H9 (cell line): ENCODE data around the gene OLA1. TPM values are rescaled to one million over a fixed set of nuclear protein-coding genes. Genes with fewer than 3 reads are reported as not detected.

Experiments used
- DNase-seq: peaks from one replicate; pipeline ENCODE4 v3.0.0-alpha.2; 2017
- H2AFZ ChIP-seq: one replicate; pipeline ENCODE4 v1.6.1; 2013; ENCODE audit warnings: mild to moderate bottlenecking, low read length, control low read depth, moderate library complexity
- H2AK5ac ChIP-seq: 2 replicates; pipeline ENCODE4 v1.6.1; 2013; ENCODE audit warnings: low read length, control low read depth, mixed read lengths; ENCODE audit not compliant: insufficient read length
- H2BK120ac ChIP-seq: one replicate; pipeline ENCODE4 v1.6.1; 2013; ENCODE audit warnings: low read depth, mild to moderate bottlenecking, low read length, control low read depth, inconsistent platforms; ENCODE audit not compliant: poor library complexity, severe bottlenecking
- H2BK12ac ChIP-seq: 2 replicates; pipeline ENCODE4 v1.6.1; 2013; ENCODE audit warnings: low read length, control low read depth, mixed read lengths, low read depth; ENCODE audit not compliant: insufficient read length
- H2BK15ac ChIP-seq: 2 replicates; pipeline ENCODE4 v1.6.1; 2013; ENCODE audit warnings: low read depth, low read length, control low read depth
- H2BK20ac ChIP-seq: one replicate; pipeline ENCODE4 v1.6.1; 2013; ENCODE audit warnings: low read depth, mild to moderate bottlenecking, low read length, control low read depth, inconsistent platforms; ENCODE audit not compliant: poor library complexity, severe bottlenecking
- H2BK5ac ChIP-seq: 2 replicates; pipeline ENCODE4 v1.6.1; 2013; ENCODE audit warnings: low read length, control low read depth, mixed read lengths; ENCODE audit not compliant: insufficient read length
- H3K14ac ChIP-seq: 2 replicates; pipeline ENCODE4 v1.6.1; 2013; ENCODE audit warnings: low read length, control low read depth; ENCODE audit not compliant: insufficient read depth
- H3K18ac ChIP-seq: 2 replicates; pipeline ENCODE4 v1.6.1; 2013; ENCODE audit warnings: low read depth, mild to moderate bottlenecking, mixed read lengths, low read length, control low read depth; ENCODE audit not compliant: insufficient read length
- H3K23ac ChIP-seq: 2 replicates; pipeline ENCODE4 v1.6.1; 2013; ENCODE audit warnings: low read length, control low read depth, mixed read lengths, low read depth; ENCODE audit not compliant: insufficient read length
- H3K23me2 ChIP-seq: 2 replicates; pipeline ENCODE4 v1.6.1; 2013; ENCODE audit warnings: low read depth, mild to moderate bottlenecking, mixed read lengths, low read length, control low read depth; ENCODE audit not compliant: insufficient read length, poor library complexity, severe bottlenecking
- H3K27ac ChIP-seq: 2 replicates; pipeline ENCODE4 v1.5.1; 2013; ENCODE audit warnings: low read length, control low read depth, mixed read lengths, low read depth; ENCODE audit not compliant: insufficient read length
- H3K27me3 ChIP-seq: 2 replicates; pipeline ENCODE4 v1.6.1; 2013; ENCODE audit warnings: low read length, control low read depth, inconsistent platforms; ENCODE audit not compliant: insufficient read depth
- H3K4ac ChIP-seq: 2 replicates; pipeline ENCODE4 v1.6.1; 2013; ENCODE audit warnings: low read depth, mild to moderate bottlenecking, control low read depth, inconsistent platforms, low read length, moderate library complexity
- H3K4me1 ChIP-seq: 2 replicates; pipeline ENCODE4 v1.6.1; 2013; ENCODE audit warnings: low read length, control low read depth, inconsistent platforms; ENCODE audit not compliant: insufficient read depth
- H3K4me2 ChIP-seq: 2 replicates; pipeline ENCODE4 v1.6.1; 2013; ENCODE audit warnings: low read length, control low read depth, mixed read lengths; ENCODE audit not compliant: insufficient read length, insufficient read depth
- H3K56ac ChIP-seq: 2 replicates; pipeline ENCODE4 v1.6.1; 2013; ENCODE audit warnings: low read depth, mild to moderate bottlenecking, mixed read lengths, low read length, control low read depth; ENCODE audit not compliant: insufficient read length
- H3K79me1 ChIP-seq: 2 replicates; pipeline ENCODE4 v1.6.1; 2013; ENCODE audit warnings: low read depth, mild to moderate bottlenecking, moderate library complexity, low read length, control low read depth, inconsistent platforms; ENCODE audit not compliant: insufficient read depth, poor library complexity, severe bottlenecking
- H3K79me2 ChIP-seq: 2 replicates; pipeline ENCODE4 v1.6.1; 2013; ENCODE audit warnings: low read length, control low read depth, inconsistent platforms; ENCODE audit not compliant: insufficient read depth
- H3K9ac ChIP-seq: 2 replicates; pipeline ENCODE4 v1.6.1; 2013; ENCODE audit warnings: low read length, control low read depth, mixed read lengths; ENCODE audit not compliant: insufficient read length; ENCODE audit errors: extremely low read depth
- H3K9me3 ChIP-seq: one replicate; pipeline ENCODE4 v1.6.1; 2013; ENCODE audit warnings: low read depth, low read length, inconsistent platforms; ENCODE audit not compliant: control insufficient read depth
- H3T11ph ChIP-seq: one replicate; pipeline ENCODE4 v1.6.1; 2013; ENCODE audit warnings: mild to moderate bottlenecking, low read length, control low read depth, inconsistent platforms
- H4K20me1 ChIP-seq: one replicate; pipeline ENCODE4 v1.6.1; 2013; ENCODE audit not compliant: control insufficient read depth, insufficient read length, insufficient read depth
- H4K5ac ChIP-seq: 2 replicates; pipeline ENCODE4 v1.6.1; 2013; ENCODE audit warnings: low read depth, mild to moderate bottlenecking, mixed read lengths, low read length, control low read depth; ENCODE audit not compliant: insufficient read length
- H4K8ac ChIP-seq: replicated peaks from 2 replicates; pipeline ENCODE4 v1.6.1; 2013; ENCODE audit warnings: low read length, control low read depth, mixed read lengths, low read depth; ENCODE audit not compliant: insufficient read length
- H4K91ac ChIP-seq: 2 replicates; pipeline ENCODE4 v1.6.1; 2013; ENCODE audit warnings: low read depth, mild to moderate bottlenecking, moderate library complexity, mixed read lengths, low read length, control low read depth; ENCODE audit not compliant: insufficient read length
- H3K27ac Mint-ChIP-seq, 3 experiments: 2 replicates in 2 of 3; 3 replicates in 1 of 3; pipeline ENCODE4 v1.8.0; 2020 to 2021; ENCODE audit warnings: mixed read lengths in 3 of 3, mild to moderate bottlenecking in 1 of 3, moderate library complexity in 1 of 3
- H3K27me3 Mint-ChIP-seq: 2 replicates; pipeline ENCODE4 v1.8.0; 2021; ENCODE audit warnings: low read depth, mild to moderate bottlenecking, moderate library complexity, mixed read lengths
- H3K36me3 Mint-ChIP-seq, 3 experiments: 2 replicates in 2 of 3; 3 replicates in 1 of 3; pipeline ENCODE4 v1.8.0; 2020 to 2021; ENCODE audit warnings: low read depth in 3 of 3, mixed read lengths in 3 of 3; ENCODE audit not compliant: insufficient read depth in 1 of 3
- H3K4me1 Mint-ChIP-seq, 2 experiments: 2 replicates each; pipeline ENCODE4 v1.8.0; 2020; ENCODE audit warnings: mixed read lengths in 2 of 2
- H3K4me3 Mint-ChIP-seq, 2 experiments: 2 replicates in 1 of 2; 3 replicates in 1 of 2; pipeline ENCODE4 v1.8.0; 2020 to 2021; ENCODE audit warnings: mild to moderate bottlenecking in 2 of 2, mixed read lengths in 2 of 2, moderate library complexity in 1 of 2
- H3K9me3 Mint-ChIP-seq, 2 experiments: 2 replicates in 1 of 2; 3 replicates in 1 of 2; pipeline ENCODE4 v1.8.0; 2020; ENCODE audit warnings: mild to moderate bottlenecking in 2 of 2, mixed read lengths in 2 of 2, moderate library complexity in 1 of 2
- WGBS: extraction: QIAGEN DNeasy Blood & Tissue Kit; methylation state at CpG from one replicate; pipeline ENCODE4 v1.1.7; 2013; ENCODE audit warnings: missing lambda C conversion rate, low lambda C conversion rate, mixed read lengths; ENCODE audit not compliant: insufficient read length; ENCODE audit errors: extremely low coverage; 5-methylcytosine and 5-hydroxymethylcytosine counted together
- total RNA-seq: library from RNA; stranded (reverse); gene quantifications from 2 replicates; pipeline ENCODE4 v1.2.1, GENCODE V29; 2021
- TF ChIP-seq, protein P1 (sequence below): fragments of 200-600 bp; sonication (generic); conservative IDR thresholded peaks from 3 replicates; pipeline ENCODE4 v1.8.0; 2021; ENCODE audit warnings: antibody characterized with exemption, mild to moderate bottlenecking

OLA1 gene
- total RNA-seq, 1 experiment from 2014 or later, result 133 TPM

DNA sequence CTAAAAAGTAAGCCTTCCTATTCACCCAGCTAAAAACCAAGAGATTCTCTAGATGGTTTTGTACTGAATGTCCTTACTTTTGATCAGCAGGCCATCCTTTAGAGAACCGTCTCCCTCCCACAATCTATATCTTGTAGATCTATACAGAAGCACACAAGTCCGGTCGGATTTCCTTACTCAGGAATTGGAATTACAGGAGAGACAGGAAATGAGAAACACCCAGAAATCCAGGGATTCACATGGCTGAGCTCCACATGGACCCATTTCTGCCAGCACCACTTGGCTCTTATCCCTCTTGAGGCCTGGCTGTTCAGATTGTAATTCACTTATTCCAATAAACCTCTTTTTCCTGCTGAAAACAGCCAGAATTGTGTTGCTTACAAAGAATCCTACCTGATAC is 4.5 kb downstream of the OLA1 start:
- Mint-ChIP-seq H3K27me3 (no peaks in the 10 kb centered on the region; the same call in 1 of the 2 replicates), H3K4me3 (no peak overlapping the region)

More for the DNA sequence above, 4.5 kb downstream of the OLA1 start:
- H2BK5ac ChIP-seq, result no peak overlapping the region
- H4K8ac ChIP-seq, result no peak overlapping the region
- no peak overlapping the region for H2BK120ac ChIP-seq
- no peak overlapping the region for H2BK15ac ChIP-seq
- H2BK20ac ChIP-seq, result no peak overlapping the region
- H3K4me1 ChIP-seq, result no peaks in the 10 kb centered on the region
- H3K27me3 ChIP-seq, result no peaks in the 10 kb centered on the region
- H3K27ac ChIP-seq, result no peak overlapping the region
- H3K79me2 ChIP-seq, result peaks cover 12% of the 10 kb centered on the region; the same call in 1 of the 2 replicates
- no peak overlapping the region for H2AK5ac ChIP-seq
- peaks cover 5% of the 10 kb centered on the region for H3K79me1 ChIP-seq
- Mint-ChIP-seq H3K36me3 (peaks cover 10 to 38% (median 32%) of the 10 kb centered on the region in 3 experiments), H3K9me3 (no peaks in the 10 kb centered on the region), H3K4me1 (peaks cover 17 to 20% of the 10 kb centered on the region in 2 experiments), H3K27ac (no peak overlapping the region)
- H2AFZ ChIP-seq, result no peak overlapping the region
- no peak overlapping the region for H3K4me2 ChIP-seq
- H3K23ac ChIP-seq, result no peak overlapping the region
- no peak overlapping the region for H3K18ac ChIP-seq
- H3K14ac ChIP-seq, result no peak overlapping the region
- no peaks in the 10 kb centered on the region for H3K9me3 ChIP-seq
- H4K91ac ChIP-seq, result no peak overlapping the region
- no CpG with 5 or more reads among the region's 3 CpGs for WGBS
- no peak overlapping the region for H2BK12ac ChIP-seq
- no peak for DNase-seq
- H3K9ac ChIP-seq, result no peak overlapping the region
- H4K20me1 ChIP-seq, result peaks cover 3% of the 10 kb centered on the region
- peaks cover 8% of the 10 kb centered on the region for H3K23me2 ChIP-seq
- TF ChIP-seq, protein P1, sequence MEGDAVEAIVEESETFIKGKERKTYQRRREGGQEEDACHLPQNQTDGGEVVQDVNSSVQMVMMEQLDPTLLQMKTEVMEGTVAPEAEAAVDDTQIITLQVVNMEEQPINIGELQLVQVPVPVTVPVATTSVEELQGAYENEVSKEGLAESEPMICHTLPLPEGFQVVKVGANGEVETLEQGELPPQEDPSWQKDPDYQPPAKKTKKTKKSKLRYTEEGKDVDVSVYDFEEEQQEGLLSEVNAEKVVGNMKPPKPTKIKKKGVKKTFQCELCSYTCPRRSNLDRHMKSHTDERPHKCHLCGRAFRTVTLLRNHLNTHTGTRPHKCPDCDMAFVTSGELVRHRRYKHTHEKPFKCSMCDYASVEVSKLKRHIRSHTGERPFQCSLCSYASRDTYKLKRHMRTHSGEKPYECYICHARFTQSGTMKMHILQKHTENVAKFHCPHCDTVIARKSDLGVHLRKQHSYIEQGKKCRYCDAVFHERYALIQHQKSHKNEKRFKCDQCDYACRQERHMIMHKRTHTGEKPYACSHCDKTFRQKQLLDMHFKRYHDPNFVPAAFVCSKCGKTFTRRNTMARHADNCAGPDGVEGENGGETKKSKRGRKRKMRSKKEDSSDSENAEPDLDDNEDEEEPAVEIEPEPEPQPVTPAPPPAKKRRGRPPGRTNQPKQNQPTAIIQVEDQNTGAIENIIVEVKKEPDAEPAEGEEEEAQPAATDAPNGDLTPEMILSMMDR, result no peak
- no peak overlapping the region for H3T11ph ChIP-seq
- no peak overlapping the region for H3K4ac ChIP-seq
- H4K5ac ChIP-seq, result no peak overlapping the region
- H3K56ac ChIP-seq, result no peak overlapping the region
